GM21723 (cell line): ENCODE results near the gene SPEN.

Experiments used
- ATAC-seq: cut with Tn5 transposase; IDR thresholded peaks from one replicate; pipeline ENCODE4 v1.9.1; 2021; ENCODE audit warnings: mild to moderate bottlenecking, moderate library complexity; ENCODE audit not compliant: unreplicated experiment

SPEN gene

GRCh38 chr1:15935056-15935950 is 87.8 kb downstream of the SPEN start:
- ATAC-seq: no peak

GRCh38 chr1:15936025-15936424 is 88.5 kb downstream of the SPEN start:
- ATAC-seq: no peak

GRCh38 chr1:15937146-15937545 is 89.6 kb downstream of the SPEN start:
- no peak for ATAC-seq

- ATAC-seq: no peak
Observed at GRCh38 chr1:15937706-15938168, 90.2 kb downstream of the SPEN start.

- no peak for ATAC-seq
Observed at GRCh38 chr1:15938628-15939161, 91.2 kb downstream of the SPEN start.

- ATAC-seq: no peak
Observed at GRCh38 chr1:15939181-15940109, 91.9 kb downstream of the SPEN start.

GRCh38 chr1:15940110-15941043 is 92.9 kb downstream of the SPEN start:
- ATAC-seq: no peak

GRCh38 chr1:15941044-15941840 is 93.7 kb downstream of the SPEN start:
- ATAC-seq: no peak

- ATAC-seq: no peak
Observed at GRCh38 chr1:15941899-15942660, 94.6 kb downstream of the SPEN start.

GRCh38 chr1:15942661-15943327 is 95.3 kb downstream of the SPEN start:
- ATAC-seq: no peak

- ATAC-seq: no peak
Observed at GRCh38 chr1:15943328-15943991, 96.0 kb downstream of the SPEN start.

GRCh38 chr1:15943992-15944307 is 96.4 kb downstream of the SPEN start:
- ATAC-seq: no peak

- ATAC-seq: no peak
Observed at GRCh38 chr1:15944308-15945010, 97.0 kb downstream of the SPEN start.

- no peak for ATAC-seq
Observed at GRCh38 chr1:15945011-15945831, 97.7 kb downstream of the SPEN start.

GRCh38 chr1:15945832-15946448 is 98.4 kb downstream of the SPEN start:
- no peak for ATAC-seq
